Measurements from ENCODE around the gene CALHM5.

DNA sequence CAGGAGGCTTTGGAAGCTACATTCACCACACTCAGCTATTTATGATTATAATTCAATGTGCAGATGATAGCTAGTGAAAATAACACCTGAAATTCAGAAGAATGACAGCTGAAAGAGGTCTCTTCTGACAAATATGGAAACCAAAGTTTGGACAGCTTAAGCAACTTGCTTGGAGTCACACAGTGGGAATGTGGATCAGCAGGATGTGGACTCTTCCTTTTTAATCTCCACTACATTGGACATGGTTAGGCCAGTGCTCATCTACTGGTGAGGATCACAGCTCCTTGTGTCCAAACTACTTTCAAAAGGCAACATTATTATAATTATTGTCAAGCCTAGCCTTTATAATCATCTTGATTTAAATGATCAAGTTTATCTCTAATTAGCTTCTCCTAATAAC is 23.7 kb downstream of the CALHM5 start:
- TF ChIP-seq EZH2phosphoT487 (IDR thresholded peaks at IDR 0.05; ENCODE audit: low read length): no peak
- TF ChIP-seq, protein P1, sequence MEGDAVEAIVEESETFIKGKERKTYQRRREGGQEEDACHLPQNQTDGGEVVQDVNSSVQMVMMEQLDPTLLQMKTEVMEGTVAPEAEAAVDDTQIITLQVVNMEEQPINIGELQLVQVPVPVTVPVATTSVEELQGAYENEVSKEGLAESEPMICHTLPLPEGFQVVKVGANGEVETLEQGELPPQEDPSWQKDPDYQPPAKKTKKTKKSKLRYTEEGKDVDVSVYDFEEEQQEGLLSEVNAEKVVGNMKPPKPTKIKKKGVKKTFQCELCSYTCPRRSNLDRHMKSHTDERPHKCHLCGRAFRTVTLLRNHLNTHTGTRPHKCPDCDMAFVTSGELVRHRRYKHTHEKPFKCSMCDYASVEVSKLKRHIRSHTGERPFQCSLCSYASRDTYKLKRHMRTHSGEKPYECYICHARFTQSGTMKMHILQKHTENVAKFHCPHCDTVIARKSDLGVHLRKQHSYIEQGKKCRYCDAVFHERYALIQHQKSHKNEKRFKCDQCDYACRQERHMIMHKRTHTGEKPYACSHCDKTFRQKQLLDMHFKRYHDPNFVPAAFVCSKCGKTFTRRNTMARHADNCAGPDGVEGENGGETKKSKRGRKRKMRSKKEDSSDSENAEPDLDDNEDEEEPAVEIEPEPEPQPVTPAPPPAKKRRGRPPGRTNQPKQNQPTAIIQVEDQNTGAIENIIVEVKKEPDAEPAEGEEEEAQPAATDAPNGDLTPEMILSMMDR (IDR thresholded peaks at IDR 0.05; ENCODE audit: low read length): no peak
